ENCODE results near the gene ADAMTS3.

Gene ADAMTS3

DNA sequence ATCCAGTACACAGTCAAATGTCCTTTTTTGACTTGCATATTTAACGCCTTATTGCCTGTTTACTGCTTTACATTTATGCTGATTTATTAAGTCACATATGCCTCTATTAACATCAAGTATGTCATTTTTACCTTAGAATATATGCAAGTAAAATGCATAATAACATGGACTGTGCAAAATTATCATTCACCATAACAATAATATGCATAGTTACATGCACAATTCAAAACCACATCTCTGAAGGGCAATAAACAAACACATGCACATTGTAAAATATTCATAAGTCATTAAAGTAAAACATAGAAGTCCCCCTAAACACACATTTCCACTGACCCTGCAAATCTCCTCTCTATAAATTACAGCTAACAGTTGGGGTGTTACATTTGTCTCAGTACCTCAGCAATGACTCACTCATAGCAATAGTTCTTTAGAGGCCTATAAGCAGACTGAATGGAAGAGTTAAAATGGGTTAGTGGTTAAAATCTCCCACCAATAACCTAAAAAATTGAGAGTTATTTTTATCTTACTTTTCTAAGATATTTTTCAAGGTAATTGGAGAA is 61.1 kb downstream of the ADAMTS3 start:
- DNase-seq (ENCODE audit: extremely low read depth, low read depth): no peak
- no peak overlapping the region for H3K4me3 ChIP-seq (replicated peaks; ENCODE audit: low read depth, low read length)
- TF ChIP-seq, protein P1, sequence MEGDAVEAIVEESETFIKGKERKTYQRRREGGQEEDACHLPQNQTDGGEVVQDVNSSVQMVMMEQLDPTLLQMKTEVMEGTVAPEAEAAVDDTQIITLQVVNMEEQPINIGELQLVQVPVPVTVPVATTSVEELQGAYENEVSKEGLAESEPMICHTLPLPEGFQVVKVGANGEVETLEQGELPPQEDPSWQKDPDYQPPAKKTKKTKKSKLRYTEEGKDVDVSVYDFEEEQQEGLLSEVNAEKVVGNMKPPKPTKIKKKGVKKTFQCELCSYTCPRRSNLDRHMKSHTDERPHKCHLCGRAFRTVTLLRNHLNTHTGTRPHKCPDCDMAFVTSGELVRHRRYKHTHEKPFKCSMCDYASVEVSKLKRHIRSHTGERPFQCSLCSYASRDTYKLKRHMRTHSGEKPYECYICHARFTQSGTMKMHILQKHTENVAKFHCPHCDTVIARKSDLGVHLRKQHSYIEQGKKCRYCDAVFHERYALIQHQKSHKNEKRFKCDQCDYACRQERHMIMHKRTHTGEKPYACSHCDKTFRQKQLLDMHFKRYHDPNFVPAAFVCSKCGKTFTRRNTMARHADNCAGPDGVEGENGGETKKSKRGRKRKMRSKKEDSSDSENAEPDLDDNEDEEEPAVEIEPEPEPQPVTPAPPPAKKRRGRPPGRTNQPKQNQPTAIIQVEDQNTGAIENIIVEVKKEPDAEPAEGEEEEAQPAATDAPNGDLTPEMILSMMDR (IDR thresholded peaks at IDR 0.05; ENCODE audit: low read depth, low read length, missing control alignments): no peak

DNA sequence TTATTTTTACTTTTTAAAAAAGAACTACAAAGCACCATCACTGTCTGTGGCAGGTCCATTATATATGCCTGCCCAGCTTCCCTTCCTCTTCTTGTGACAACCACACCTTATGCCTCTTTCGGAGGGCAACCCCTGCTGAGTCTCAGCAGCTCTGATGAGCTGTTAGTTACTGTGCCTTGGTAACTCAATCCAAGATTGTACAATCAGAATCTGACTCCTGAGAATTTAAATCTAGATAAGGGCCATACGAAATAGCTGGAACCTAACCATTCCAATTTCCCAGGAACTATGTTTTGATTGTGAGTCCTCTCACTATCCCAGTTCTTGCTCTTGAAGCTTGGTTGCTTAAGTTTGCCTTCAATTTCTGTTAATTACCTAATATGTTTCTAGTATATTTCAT is 61.9 kb downstream of the ADAMTS3 start:
- no peak overlapping the region for H3K4me3 ChIP-seq (replicated peaks; ENCODE audit: low read depth, low read length)
- TF ChIP-seq, protein P1 (IDR thresholded peaks at IDR 0.05; ENCODE audit: low read depth, low read length, missing control alignments): no peak
- no peak for DNase-seq (ENCODE audit: extremely low read depth, low read depth)

DNA sequence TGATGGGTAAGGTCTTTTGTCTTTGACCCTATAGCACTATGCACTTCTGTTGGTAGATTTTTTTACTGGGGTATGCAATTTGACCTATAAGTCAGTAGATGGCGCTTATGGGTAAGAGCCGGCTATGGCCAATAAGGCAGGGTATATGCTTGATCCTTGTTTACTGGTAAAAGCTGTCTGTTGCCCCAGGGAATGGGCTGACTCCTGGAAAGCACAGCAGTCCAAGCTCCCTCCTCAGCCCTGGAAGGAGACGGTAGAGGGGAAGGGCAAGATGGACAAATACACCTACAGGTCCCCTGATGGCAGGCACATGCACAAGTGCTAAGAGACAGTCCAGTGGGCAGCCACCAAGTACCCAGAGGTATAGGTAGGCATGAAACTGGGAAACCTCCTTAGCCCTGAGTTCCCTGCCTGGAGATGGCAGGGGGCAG is 63.7 kb downstream of the ADAMTS3 start:
- DNase-seq (ENCODE audit: extremely low read depth, low read depth): peak; percentile 37
- H3K4me3 ChIP-seq (replicated peaks; ENCODE audit: low read depth, low read length): no peak overlapping the region
- TF ChIP-seq, protein P1 (IDR thresholded peaks at IDR 0.05; ENCODE audit: low read depth, low read length, missing control alignments): peak; percentile 80

DNA sequence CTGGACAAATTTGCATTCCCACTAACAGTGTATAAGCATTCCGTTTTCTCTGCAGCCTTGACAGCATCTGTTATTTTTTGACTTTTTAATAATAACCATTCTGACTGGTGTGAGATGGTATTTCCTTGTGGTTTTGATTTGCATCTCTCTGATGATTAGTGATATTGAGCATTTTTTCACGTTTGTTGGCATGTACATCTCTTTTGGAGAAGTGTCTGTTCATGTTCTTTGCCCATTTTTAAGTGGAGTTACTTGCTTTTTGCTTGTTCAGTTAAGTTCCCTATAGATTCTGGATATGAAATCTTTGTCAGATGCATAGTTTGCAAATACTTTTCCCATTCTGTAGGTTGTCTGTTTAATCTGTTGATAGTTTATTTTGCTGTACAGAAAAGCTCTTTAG is 68.8 kb downstream of the ADAMTS3 start:
- TF ChIP-seq, protein P1 (IDR thresholded peaks at IDR 0.05; ENCODE audit: low read depth, low read length, missing control alignments): no peak
- DNase-seq (ENCODE audit: extremely low read depth, low read depth): no peak
- H3K4me3 ChIP-seq (replicated peaks; ENCODE audit: low read depth, low read length): no peak overlapping the region

DNA sequence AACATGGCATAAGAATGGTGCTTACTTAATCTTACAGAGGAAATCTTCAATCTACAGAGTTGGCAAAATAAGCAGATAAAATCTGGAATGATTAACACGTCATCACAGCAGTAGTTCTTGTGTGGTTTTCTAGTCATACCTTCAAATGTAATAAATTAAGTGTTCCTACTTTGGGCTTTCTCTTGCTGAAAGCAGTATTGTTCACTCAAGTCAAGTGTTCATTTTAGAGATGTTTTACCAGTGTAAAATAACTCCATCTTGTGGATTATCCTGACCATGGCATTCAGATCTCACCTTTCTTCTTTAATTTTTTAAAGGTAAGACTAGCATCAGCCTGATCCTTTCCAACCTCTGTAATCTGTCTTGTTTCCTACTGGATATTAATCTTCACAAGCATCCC is 72.9 kb downstream of the ADAMTS3 start:
- TF ChIP-seq, protein P1 (IDR thresholded peaks at IDR 0.05; ENCODE audit: low read depth, low read length, missing control alignments): peak; percentile 12
- DNase-seq (ENCODE audit: extremely low read depth, low read depth): no peak

DNA sequence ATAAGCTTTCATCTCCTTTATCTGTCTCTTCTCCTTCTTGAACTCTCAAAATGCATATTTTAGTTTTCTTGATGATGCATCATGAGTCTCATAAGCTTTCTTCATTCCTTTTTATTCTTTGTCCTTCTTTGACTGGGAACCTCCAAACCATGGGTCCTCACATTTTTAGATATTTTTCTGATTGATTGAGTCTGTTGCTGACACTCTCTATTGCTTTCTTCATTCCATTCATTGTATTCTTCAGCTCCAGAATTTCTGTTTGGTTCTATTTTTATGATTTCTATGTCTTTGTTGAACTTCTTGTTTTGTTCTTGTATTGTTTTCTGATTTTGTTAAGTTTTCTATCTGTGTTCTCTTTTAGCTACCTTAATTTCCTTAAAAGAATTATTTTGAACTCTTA is 74.9 kb downstream of the ADAMTS3 start:
- TF ChIP-seq, protein P1 (IDR thresholded peaks at IDR 0.05; ENCODE audit: low read depth, low read length, missing control alignments): no peak
- H3K4me3 ChIP-seq (replicated peaks; ENCODE audit: low read depth, low read length): no peak overlapping the region
- no peak for DNase-seq (ENCODE audit: extremely low read depth, low read depth)

More for the DNA sequence above, 72.9 kb downstream of the ADAMTS3 start:
- H3K4me3 ChIP-seq (replicated peaks; ENCODE audit: low read depth, low read length): no peak overlapping the region

DNA sequence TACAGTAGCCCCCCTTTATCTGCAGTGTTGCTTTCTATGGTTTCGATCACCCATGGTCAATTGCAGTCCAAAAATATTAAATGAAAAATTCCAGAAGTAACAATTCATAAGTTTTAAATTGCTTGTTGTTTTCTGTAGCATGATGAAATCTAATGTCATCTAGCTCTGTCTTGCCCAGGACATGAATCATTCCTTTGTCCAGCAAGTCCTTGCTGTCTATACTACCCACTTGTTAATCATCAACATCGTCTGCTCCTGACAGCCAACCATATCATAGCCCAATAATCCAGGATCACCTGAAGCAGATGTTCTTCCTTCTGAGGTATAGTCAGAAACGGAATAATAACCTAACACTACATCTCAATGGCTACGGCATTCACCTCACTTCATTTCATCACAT is 79.8 kb downstream of the ADAMTS3 start:
- no peak for DNase-seq (ENCODE audit: extremely low read depth, low read depth)
- H3K4me3 ChIP-seq (replicated peaks; ENCODE audit: low read depth, low read length): no peak overlapping the region
- TF ChIP-seq, protein P1 (IDR thresholded peaks at IDR 0.05; ENCODE audit: low read depth, low read length, missing control alignments): no peak

Data from HFF-Myc (cell line).